SIG-M5 (cell line): ENCODE measurements around the gene VDR.
"Not testable (repeated sequence)": the region's sequence is repeated elsewhere in the genome, so short reads cannot be mapped to it uniquely, and the experiment has no call there.

Experiments used
- DNase-seq: peaks from one replicate; lab custom pipeline; 2025; lab: John Stamatoyannopoulos, UW

The VDR gene

DNA sequence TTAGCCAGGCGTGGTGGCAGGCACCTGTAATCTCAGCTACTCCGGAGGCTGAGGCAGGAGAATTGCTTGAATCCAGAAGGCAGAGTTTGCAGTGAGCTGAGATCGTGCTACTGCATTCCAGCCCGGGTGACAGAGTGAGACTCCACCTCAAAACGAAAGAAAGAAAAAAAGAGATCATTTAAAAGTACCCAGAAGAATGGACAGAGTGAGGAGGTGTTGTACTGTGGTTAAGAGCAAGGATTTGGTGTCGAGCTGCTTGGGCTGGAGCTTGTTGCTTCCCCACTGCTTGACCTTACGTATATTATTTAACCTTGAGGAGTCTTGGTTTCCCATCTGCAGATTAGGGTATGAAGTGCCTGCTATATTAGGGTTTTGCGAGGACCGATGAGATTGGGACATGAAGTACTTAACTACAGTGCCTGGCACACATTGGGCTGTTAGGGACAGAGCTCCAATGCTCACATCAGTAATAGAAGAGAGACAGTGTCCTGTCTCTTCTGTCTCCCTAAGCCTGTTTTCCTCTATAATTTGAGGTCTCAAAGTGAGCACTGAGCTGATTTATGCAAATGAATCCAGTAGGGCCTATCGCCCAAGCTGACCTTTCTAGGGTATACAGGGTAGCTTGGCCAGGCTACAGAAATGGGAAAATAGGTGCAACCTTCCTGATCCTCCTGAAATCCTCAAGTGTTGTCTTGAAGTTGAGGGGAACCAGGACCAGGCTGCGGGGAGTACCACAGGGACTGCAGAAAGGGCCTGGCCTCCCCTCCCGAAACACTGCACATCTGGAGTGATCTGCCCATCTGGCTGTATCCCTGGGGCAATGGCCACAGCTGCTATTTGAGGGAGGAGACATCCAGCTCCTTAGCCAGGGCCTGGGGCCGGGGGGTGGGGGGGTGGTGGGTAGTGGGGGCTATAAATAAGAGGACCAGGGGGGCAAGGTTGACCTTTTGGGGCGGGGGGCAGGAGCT, 76.5 kb downstream of the VDR start:
- DNase-seq = no peak

DNA sequence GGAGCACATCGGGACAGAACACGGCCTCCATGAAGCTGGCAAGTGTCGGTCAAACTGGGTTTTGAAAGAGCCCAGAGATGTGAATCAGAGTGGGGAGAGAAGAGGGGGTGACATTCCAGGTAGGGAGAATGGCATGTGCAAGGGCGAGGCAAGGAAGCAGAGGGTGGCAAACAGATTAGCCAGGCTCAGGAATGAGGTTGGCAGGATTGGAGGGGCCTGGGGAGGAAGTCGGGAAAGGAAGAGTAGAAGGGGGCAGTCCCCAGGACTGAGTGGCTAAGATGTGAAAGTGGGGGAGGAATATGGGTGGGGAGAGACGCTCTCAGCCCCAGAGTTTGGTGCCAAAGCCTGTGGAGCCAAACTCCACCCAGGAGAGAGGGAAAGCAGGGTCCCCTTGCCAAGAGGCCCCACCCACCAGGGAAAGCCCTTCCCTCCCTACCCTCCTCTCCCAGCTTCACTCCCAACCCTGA, 79.6 kb downstream of the VDR start:
- no peak for DNase-seq

DNA sequence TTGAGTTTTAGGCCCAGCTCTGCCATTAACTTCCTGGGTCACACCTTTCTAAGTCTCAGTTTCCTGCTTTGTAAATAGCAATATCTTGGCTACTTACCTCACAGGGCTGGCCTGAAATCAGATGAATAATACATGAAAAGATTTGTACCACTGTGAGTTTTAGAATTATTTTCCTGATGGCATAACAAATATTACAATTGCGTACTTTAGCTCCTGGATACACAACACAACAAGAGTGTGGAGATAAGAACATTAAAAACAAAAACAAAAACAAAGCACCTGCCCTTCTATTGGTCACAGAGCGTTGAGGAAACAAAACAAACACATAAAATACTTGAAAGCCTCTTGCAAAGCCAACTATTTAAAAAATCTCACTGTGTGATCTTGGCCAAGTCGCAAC, 80.2 kb downstream of the VDR start:
- no peak for DNase-seq

GRCh38 chr12:47824198-47824597, 80.6 kb downstream of the VDR start:
- DNase-seq = no peak

- no peak for DNase-seq
Measured at GRCh38 chr12:47823422-47824086, 81.2 kb downstream of the VDR start.

- DNase-seq = no peak
Measured at GRCh38 chr12:47822863-47823262, 81.9 kb downstream of the VDR start.

DNA sequence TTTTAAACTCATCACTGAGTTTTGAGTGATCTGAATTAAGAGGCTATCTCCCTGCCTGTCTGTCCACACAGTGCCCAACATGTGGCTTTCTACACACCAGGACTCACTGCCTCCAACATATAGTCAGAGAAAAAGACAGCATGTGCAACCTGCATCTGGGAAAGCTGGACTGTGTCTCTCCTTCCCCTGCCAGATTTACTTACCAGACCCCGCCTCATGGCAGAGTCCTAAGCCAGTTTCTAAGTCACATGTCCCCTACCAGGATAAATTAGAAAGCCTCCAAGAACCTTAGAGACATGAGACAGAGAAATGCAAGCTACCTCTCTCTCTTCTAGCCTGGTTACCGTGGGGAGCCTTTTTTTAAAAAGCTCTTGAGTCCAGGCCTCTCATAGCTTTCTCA, 82.4 kb downstream of the VDR start:
- no peak for DNase-seq

DNA sequence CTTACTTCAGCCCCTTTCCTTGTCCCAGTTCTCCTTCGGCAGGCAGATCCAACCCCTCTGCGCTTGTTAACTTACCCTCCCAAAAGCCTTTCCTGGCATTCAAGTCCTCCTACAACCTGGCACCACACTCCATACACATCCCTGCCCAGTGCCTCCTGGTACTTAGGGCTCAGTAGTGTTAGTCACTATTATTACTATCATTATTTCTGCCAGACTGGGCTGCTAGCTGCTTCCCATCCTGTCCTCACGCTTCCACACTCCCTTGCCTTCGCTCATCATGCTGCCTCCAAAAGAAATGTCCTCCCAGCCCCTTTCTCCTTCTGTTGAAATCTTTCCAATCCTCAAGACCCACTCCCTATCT, 83.5 kb downstream of the VDR start:
- no peak for DNase-seq

- no peak for DNase-seq
Measured at GRCh38 chr12:47820631-47821345, 84.0 kb downstream of the VDR start.

DNA sequence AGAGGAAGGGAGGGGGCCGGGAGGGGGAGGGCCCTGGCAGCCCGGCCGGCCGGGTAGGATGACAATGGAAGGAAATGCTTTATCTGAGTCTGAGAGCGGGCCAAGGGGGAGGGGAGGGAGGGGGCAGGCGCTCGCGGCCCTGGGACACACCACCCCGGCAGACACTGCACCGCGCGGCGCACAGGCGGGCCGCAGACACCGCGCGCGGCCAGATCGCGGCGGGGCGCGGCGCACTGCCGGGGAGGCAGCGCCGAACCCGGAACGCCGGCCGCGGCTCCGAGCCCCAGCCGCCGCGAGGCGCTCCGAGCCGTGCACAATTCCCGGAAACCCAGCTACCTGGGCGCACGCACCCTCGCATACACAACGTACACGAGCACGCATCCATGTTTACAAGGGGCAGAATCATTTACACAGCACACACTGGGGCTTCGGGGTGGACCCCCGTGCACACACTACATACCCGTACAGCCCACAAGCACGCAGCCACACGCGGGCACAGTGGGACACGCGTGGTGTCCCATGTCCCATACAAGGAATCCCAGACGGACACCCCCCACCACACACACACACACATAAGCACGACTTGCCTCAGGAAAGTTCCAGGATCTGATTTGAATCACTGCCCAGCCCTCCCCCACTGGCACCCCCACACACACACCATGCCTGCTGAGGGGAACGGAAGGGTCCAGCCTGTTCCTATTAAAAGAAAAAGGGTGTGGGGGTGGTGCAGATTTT, 84.7 kb downstream of the VDR start, which contains the start of gene HDAC7:
TSS of gene HDAC7 (minus strand) at position 8 of the 735 bp plus-strand sequence. CDS start 118 bp downstream, outside the sequence.
- no peak for DNase-seq

DNA sequence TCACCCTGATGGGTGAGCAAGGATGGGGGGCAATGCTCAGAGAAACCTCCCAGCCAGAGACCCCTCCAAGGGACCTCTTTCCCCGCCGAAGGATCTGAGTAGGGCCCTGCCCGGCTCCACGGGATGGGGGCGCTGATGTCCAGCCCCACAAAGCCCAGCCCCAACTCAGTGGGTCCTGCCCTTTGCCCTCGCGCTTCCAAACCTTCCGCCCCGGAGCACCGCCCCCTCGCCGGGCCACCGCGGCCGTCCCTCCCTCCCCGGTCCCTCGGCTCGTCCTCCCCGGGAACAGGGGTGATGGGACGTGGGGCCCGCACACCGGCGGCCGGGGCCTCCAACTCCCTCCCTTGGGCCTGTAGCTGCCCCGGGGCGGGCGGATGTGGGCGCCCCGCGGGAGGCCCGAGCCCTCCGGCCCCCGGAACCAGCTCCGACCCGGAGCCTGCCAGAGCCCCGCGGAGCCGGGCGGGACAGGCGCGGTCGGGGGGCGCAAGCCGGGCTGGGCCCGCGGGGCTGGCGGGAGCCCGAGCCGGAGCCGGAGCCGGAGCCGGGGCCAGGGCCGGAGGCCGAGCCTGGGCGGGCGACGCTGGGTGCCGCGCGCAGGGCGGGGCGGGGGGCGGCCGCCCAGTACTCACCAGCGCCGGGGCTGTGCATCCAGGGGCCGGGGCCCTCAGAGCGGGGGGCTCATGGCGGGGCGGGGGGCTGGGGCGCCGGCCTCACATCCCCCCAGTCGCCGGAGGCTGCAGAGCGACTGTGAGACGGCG, 85.5 kb downstream of the VDR start:
- no peak for DNase-seq

- DNase-seq = no peak
Measured at GRCh38 chr12:47818467-47819137, 86.2 kb downstream of the VDR start.

DNA sequence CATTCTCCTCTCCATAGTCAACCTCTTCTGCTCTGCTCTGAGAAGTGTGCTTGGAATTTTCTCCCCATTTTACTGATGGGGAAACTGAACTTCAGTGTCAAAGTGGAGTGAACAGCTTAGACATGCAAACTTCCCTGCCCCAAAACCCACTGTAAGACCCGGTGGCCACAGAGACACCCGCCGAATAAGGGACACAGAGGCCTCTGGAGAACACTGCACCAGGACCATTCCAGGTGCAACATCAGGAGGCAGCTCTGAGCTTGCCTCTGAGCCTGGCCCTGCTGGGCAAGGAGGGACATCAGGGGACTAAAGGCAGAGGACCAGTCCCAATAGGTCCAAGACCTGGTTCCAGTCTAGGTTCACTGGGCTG, 86.8 kb downstream of the VDR start:
- DNase-seq = no peak

DNA sequence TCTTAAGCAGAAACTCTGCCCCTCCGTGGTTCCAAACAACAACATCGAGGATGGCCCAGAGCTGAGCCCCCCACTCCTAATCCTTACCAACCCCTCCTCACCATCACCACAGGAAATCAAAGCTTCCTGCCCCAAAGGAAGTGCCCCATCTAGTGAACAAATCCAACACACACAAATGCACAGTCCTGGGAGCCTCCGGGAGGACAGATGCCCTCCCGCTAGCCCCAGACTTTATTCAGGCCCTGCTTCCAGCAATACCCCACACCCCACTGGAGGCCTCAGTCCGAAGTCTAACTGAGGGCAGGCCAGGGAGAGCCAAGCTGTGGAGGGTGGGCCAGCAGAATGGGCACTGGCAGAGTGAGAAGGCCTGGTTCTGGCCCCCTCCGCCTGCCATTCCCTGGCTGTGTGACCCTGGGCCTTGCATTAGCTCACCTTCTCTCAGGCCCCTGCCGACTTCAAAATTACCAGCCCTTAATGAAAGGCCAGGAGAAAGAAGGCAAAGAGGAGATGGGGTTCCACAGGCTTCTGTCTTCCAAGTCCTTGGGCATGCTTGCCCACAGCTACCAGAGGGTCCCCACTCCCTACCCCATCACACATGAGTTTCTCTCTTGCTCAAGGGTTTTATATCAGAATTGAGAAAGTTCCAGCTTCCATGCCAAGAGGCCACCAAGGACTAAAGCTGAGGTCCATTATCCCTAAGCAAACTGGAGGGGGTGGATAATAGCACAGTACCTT, 87.4 kb downstream of the VDR start:
- no peak for DNase-seq

- DNase-seq = no peak
Measured at GRCh38 chr12:47816403-47817271, 88.2 kb downstream of the VDR start.

DNA sequence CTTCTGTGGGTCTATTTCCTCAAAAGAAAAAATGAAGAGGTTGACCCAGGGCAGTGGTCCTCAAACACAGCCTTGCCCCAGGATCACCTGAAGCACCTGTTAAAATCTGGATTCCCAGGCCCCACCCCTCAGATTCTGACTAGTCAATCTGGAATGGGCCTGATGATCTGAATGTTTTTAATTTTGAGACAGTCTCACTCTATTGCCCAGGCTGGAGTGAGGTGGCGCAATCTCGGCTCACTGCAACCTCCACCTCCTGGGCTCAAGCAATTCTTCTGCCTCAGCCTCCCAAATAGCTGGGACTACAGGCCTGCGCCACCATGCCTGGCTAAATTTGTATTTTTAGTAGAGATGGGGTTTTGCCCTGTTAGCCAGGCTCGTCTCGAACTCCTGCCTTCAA, 89.3 kb downstream of the VDR start:
- DNase-seq = not testable (repeated sequence)

GRCh38 chr12:47814539-47815170, 90.1 kb downstream of the VDR start:
- DNase-seq = no peak

- no peak for DNase-seq
Measured at GRCh38 chr12:47813511-47814196, 91.1 kb downstream of the VDR start.
